Embryonic facial prominence (tissue), 1 donor: Measurements from ENCODE around the gene SP140.

Source experiments
- DNase-seq: peaks from one replicate; pipeline ENCODE4 v3.0.0-alpha.2; 2016; ENCODE audit errors: extremely low spot score

The SP140 gene

GRCh38 chr2:230362030-230362691, 136.6 kb downstream of the SP140 start:
- DNase-seq, result no peak
